CD8-positive, alpha-beta memory T cell (primary cell): ENCODE data around the gene RAD51. TPM values are rescaled to one million over a fixed set of nuclear protein-coding genes. Genes with fewer than 3 reads are reported as not detected.

ENCODE experiments used
- CTCF ChIA-PET: fragments of 350-600 bp; sonication (Branson Sonifier 250); formaldehyde crosslinking; loops from one replicate; lab custom pipeline; 2021; ENCODE audit warnings: antibody characterized with exemption; lab: Charles Lee
- POLR2A ChIA-PET: fragments of 350-600 bp; sonication (Branson Sonifier 250); formaldehyde crosslinking; loops from one replicate; lab custom pipeline; 2021; ENCODE audit warnings: antibody characterized with exemption; lab: Charles Lee
- DNase-seq, 5 donors: peaks; one replicate each; pipeline versions ENCODE4 v3.0.0 to v3.0.0-alpha.2; 2020 to 2022; ENCODE audit warnings: mixed read lengths in 1 of 5
- H3K27ac ChIP-seq: one replicate; pipeline ENCODE4 v1.7.0; 2013; ENCODE audit warnings: low read depth, mild to moderate bottlenecking, low read length, moderate library complexity
- H3K27me3 ChIP-seq: 2 replicates; pipeline ENCODE4 v1.7.0; 2013; ENCODE audit warnings: low read length, mild to moderate bottlenecking; ENCODE audit not compliant: insufficient read depth, poor library complexity, severe bottlenecking
- H3K36me3 ChIP-seq: 2 replicates; pipeline ENCODE4 v1.7.0; 2013; ENCODE audit warnings: mild to moderate bottlenecking, low read length, moderate library complexity; ENCODE audit not compliant: insufficient read depth
- H3K4me1 ChIP-seq: 2 replicates; pipeline ENCODE4 v1.7.0; 2013; ENCODE audit warnings: mild to moderate bottlenecking, low read length, moderate library complexity; ENCODE audit not compliant: insufficient read depth
- H3K4me3 ChIP-seq: 2 replicates; pipeline ENCODE4 v1.7.0; 2013; ENCODE audit warnings: mild to moderate bottlenecking, low read length
- H3K9me3 ChIP-seq: 2 replicates; pipeline ENCODE4 v1.7.0; 2013; ENCODE audit warnings: mild to moderate bottlenecking, low read length
- H3K27ac Mint-ChIP-seq, 8 donors: one replicate each; pipeline ENCODE4 v1.8.0; 2020 to 2021; ENCODE audit warnings: mixed read lengths in 8 of 8, mild to moderate bottlenecking in 6 of 8, inconsistent platforms in 3 of 8, moderate library complexity in 3 of 8
- H3K27me3 Mint-ChIP-seq, 2 donors: one replicate each; pipeline ENCODE4 v1.8.0; 2020 to 2021; ENCODE audit warnings: mixed read lengths in 2 of 2, mild to moderate bottlenecking in 1 of 2, moderate library complexity in 1 of 2
- H3K36me3 Mint-ChIP-seq, 3 donors: one replicate each; pipeline ENCODE4 v1.8.0; 2020 to 2021; ENCODE audit warnings: mixed read lengths in 3 of 3, inconsistent platforms in 1 of 3, mild to moderate bottlenecking in 1 of 3
- H3K4me1 Mint-ChIP-seq, 3 donors: one replicate each; pipeline ENCODE4 v1.8.0; 2020 to 2021; ENCODE audit warnings: mixed read lengths in 3 of 3, inconsistent platforms in 1 of 3, mild to moderate bottlenecking in 1 of 3
- H3K4me3 Mint-ChIP-seq, 7 donors: one replicate each; pipeline ENCODE4 v1.8.0; 2020 to 2021; ENCODE audit warnings: mixed read lengths in 7 of 7, mild to moderate bottlenecking in 6 of 7, moderate library complexity in 4 of 7, inconsistent platforms in 2 of 7
- H3K9me3 Mint-ChIP-seq, 5 donors: one replicate each; pipeline ENCODE4 v1.8.0; 2020 to 2022; ENCODE audit warnings: mixed read lengths in 5 of 5, mild to moderate bottlenecking in 3 of 5, moderate library complexity in 2 of 5, inconsistent platforms in 1 of 5
- polyA plus RNA-seq: library from polyadenylated mRNA; unstranded; fragments of 300-500 nt; fragmentation: Illumina TruSeq; gene quantifications from one replicate; pipeline ENCODE4 v1.2.3, GENCODE V29; 2021
- total RNA-seq, 2 experiments: library from RNA; stranded (reverse); gene quantifications; one replicate each; pipeline ENCODE4 v1.2.3, GENCODE V29; 2021

The RAD51 gene
- total and polyA plus RNA-seq, 3 experiments from 2014 or later = 1.7 to 57.6 (median 54.3) TPM

- Mint-ChIP-seq H3K36me3 (peaks cover 0 to 22% (median 0%) of the 10 kb centered on the region in 3 donors), H3K27me3 (no peaks in the 10 kb centered on the region), H3K27ac (peak within 1 kb of the TSS; percentile 80 to 98 (median 96)), H3K4me3 (peak within 1 kb of the TSS; percentile 86 to 95 (median 90)), H3K4me1 (peaks cover 21 to 43% (median 28%) of the 10 kb centered on the region in 3 donors), H3K9me3 (no peaks in the 10 kb centered on the region)
- ChIA-PET CTCF (interaction anchor here (0.8 to 9.7 kb wide), 7 partner anchors 10 to 28 kb away, joined by 3 to 45 read pairs (median 5); no protein-coding TSS in a partner anchor), POLR2A (interaction anchor here (0.8 to 2.0 kb wide), 4 partner anchors 20 to 69 kb away, joined by 3 to 9 read pairs (median 4); partner anchors contain the start of gene RAD51)
- peak within 1 kb of the TSS; percentile 74 for H3K4me3 ChIP-seq
- no peaks in the 10 kb centered on the region for H3K36me3 ChIP-seq
- peak within 1 kb of the TSS; percentile 66 for H3K27ac ChIP-seq
- no peaks in the 10 kb centered on the region for H3K9me3 ChIP-seq
- DNase-seq = peak; percentile 61 to 80 (median 66)
- peaks cover 31% of the 10 kb centered on the region for H3K4me1 ChIP-seq
- no peaks in the 10 kb centered on the region for H3K27me3 ChIP-seq
These were observed 69.0 kb downstream of the RAD51 start, which contains the start of gene GCHFR for GRCh38 chr15:40763801-40764628. Gene GCHFR (plus strand): TSS chr15:40764068. CDS start chr15:40764181, 113 bp downstream.

DNA sequence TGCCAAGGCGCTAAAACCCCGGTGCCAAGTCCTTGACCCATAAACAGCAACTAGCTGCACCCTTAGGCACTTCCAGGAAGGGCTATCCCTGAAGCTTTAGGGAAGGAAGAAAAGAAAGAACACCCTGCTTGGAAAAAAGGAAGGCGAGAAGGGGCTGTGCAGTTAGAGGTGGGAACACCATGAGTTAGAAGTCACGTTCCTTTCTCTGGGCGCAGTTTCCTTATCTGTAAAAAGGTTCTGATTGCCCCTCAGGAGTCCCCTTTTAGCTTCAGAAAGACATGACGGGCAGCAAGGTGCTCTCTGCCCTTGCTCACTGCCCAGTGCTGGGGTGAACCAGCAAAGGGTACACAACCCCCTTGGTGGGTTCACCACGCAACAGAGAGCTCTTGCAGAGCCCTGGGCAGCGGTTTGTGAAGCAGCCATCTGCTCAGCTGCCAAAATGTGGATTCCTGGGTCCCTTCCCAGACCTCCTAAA lies 69.7 kb downstream of the RAD51 start:
- Histone ChIP-seq H3K9me3 (no peaks in the 10 kb centered on the region), H3K27me3 (no peaks in the 10 kb centered on the region), H3K4me3 (peak overlapping the region; percentile 74), H3K4me1 (peaks cover 38% of the 10 kb centered on the region), H3K27ac (peak overlapping the region; percentile 66), H3K36me3 (no peaks in the 10 kb centered on the region)
- peak overlapping the region; percentile 86 to 95 (median 90) for H3K4me3 Mint-ChIP-seq
- H3K4me1 Mint-ChIP-seq = peaks cover 26 to 50% (median 33%) of the 10 kb centered on the region in 3 donors
- peak overlapping the region; percentile 80 to 98 (median 96) for H3K27ac Mint-ChIP-seq
- ChIA-PET CTCF (interaction anchor here (0.9 to 9.7 kb wide), 7 partner anchors 8 to 23 kb away, joined by 3 to 45 read pairs (median 5); no protein-coding TSS in a partner anchor), POLR2A (interaction anchor here (1.0 to 1.4 kb wide), 2 partner anchors 14 to 21 kb away, joined by 3 to 4 read pairs; no protein-coding TSS in a partner anchor)
- no peak for DNase-seq
- no peaks in the 10 kb centered on the region for H3K9me3 Mint-ChIP-seq
- H3K36me3 Mint-ChIP-seq = peaks cover 0 to 26% (median 0%) of the 10 kb centered on the region in 3 donors
- H3K27me3 Mint-ChIP-seq = no peaks in the 10 kb centered on the region

- H3K4me1 Mint-ChIP-seq = peaks cover 32 to 57% (median 39%) of the 10 kb centered on the region in 3 donors
- peak overlapping the region; percentile 59 to 97 (median 93) for H3K27ac Mint-ChIP-seq
- no peaks in the 10 kb centered on the region for H3K27me3 Mint-ChIP-seq
- peak overlapping the region in 1 of 7 donors; percentile 15 for H3K4me3 Mint-ChIP-seq
- H3K9me3 Mint-ChIP-seq = no peaks in the 10 kb centered on the region
- no peak overlapping the region for H3K4me3 ChIP-seq
- no peaks in the 10 kb centered on the region for H3K36me3 ChIP-seq
- H3K4me1 ChIP-seq = peaks cover 42% of the 10 kb centered on the region
- ChIA-PET POLR2A (no interaction called here), CTCF (interaction anchor here (1.3 to 9.7 kb wide), 4 partner anchors 10 to 16 kb away, joined by 3 to 45 read pairs (median 4); no protein-coding TSS in a partner anchor)
- H3K36me3 Mint-ChIP-seq = peaks cover 0 to 31% (median 2%) of the 10 kb centered on the region in 3 donors
- H3K27ac ChIP-seq = no peak overlapping the region
- H3K9me3 ChIP-seq = no peaks in the 10 kb centered on the region
- no peaks in the 10 kb centered on the region for H3K27me3 ChIP-seq
- DNase-seq = no peak
These were observed 71.3 kb downstream of the RAD51 start for GRCh38 chr15:40766194-40766815.

GRCh38 chr15:40766906-40767837 lies 72.2 kb downstream of the RAD51 start:
- Histone ChIP-seq H3K27ac (no peak overlapping the region), H3K4me1 (peaks cover 42% of the 10 kb centered on the region), H3K4me3 (no peak overlapping the region), H3K9me3 (no peaks in the 10 kb centered on the region), H3K36me3 (no peaks in the 10 kb centered on the region), H3K27me3 (no peaks in the 10 kb centered on the region)
- no peak for DNase-seq
- H3K27me3 Mint-ChIP-seq = no peaks in the 10 kb centered on the region
- peaks cover 0 to 33% (median 2%) of the 10 kb centered on the region in 3 donors for H3K36me3 Mint-ChIP-seq
- H3K4me3 Mint-ChIP-seq = no peak overlapping the region
- CTCF ChIA-PET = interaction anchor here (1.1 to 9.7 kb wide), 3 partner anchors 9 to 16 kb away, joined by 3 to 45 read pairs (median 6); no protein-coding TSS in a partner anchor
- POLR2A ChIA-PET = no interaction called here
- H3K27ac Mint-ChIP-seq = peak overlapping the region in 2 of 8 donors; percentile 60 to 64
- H3K4me1 Mint-ChIP-seq = peaks cover 32 to 57% (median 39%) of the 10 kb centered on the region in 3 donors
- H3K9me3 Mint-ChIP-seq = no peaks in the 10 kb centered on the region

GRCh38 chr15:40767838-40768500 lies 73.0 kb downstream of the RAD51 start:
- ChIA-PET POLR2A (interaction anchor here (1.9 kb wide), 1 partner anchor 73 kb away, joined by 4 read pairs; the partner anchor contains the start of gene RAD51), CTCF (interaction anchor here (1.1 to 9.7 kb wide), 3 partner anchors 9 to 17 kb away, joined by 3 to 45 read pairs (median 6); no protein-coding TSS in a partner anchor)
- Mint-ChIP-seq H3K36me3 (peaks cover 0 to 38% (median 2%) of the 10 kb centered on the region in 3 donors), H3K4me3 (peak overlapping the region in 3 of 7 donors; percentile 57 to 69 (median 66)), H3K27me3 (no peaks in the 10 kb centered on the region), H3K9me3 (no peaks in the 10 kb centered on the region), H3K27ac (peak overlapping the region in 7 of 8 donors; percentile 34 to 96 (median 85)), H3K4me1 (peaks cover 32 to 55% (median 38%) of the 10 kb centered on the region in 3 donors)
- no peak overlapping the region for H3K27ac ChIP-seq
- H3K4me1 ChIP-seq = peaks cover 36% of the 10 kb centered on the region
- DNase-seq = no peak
- H3K36me3 ChIP-seq = no peaks in the 10 kb centered on the region
- H3K9me3 ChIP-seq = no peaks in the 10 kb centered on the region
- no peaks in the 10 kb centered on the region for H3K27me3 ChIP-seq
- no peak overlapping the region for H3K4me3 ChIP-seq

DNA sequence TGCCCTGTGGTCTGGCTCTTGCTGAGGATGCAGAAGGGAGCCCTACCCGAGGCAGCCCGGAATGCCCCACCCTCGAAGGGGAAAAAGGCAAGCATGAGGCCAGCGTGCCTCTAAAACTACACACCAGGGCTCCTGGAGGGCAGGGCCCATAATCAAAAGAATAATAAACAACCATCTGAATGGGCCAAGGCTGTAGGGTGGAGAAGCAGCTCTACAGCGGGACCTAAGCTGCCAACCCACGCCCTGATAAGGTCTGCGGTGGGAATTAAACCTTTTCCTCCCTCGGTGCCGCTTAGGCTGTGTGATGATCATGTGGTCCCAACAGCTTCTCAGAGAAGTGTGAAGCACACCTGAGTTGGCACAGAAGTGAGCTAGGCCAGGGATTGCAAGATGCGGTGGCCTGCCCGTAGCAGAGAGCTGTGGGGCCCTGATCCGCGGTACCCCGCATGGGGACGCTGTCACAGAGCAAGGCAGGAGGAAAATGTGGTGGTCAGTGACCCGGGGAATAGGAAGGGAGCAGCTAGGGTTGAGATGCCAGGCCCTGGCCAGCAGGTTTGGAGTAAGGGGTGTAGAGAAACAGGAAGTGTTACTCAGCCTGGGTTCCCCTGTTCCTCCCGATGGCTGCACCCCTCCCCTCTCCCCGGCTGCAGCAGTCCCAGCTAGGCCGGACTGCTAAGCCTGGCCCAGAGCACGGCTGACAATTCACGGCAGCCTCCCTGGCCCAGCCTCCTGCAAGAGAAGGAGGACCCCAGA lies 73.7 kb downstream of the RAD51 start:
- peaks cover 32 to 48% (median 33%) of the 10 kb centered on the region in 3 donors for H3K4me1 Mint-ChIP-seq
- H3K4me1 ChIP-seq = peaks cover 32% of the 10 kb centered on the region
- no peaks in the 10 kb centered on the region for H3K9me3 Mint-ChIP-seq
- peaks cover 0 to 45% (median 2%) of the 10 kb centered on the region in 3 donors for H3K36me3 Mint-ChIP-seq
- ChIA-PET POLR2A (interaction anchor here (1.9 kb wide), 1 partner anchor 74 kb away, joined by 4 read pairs; the partner anchor contains the start of gene RAD51), CTCF (interaction anchor here (1.1 to 9.7 kb wide), 5 partner anchors 8 to 90 kb away, joined by 3 to 45 read pairs (median 6); no protein-coding TSS in a partner anchor)
- H3K27me3 ChIP-seq = no peaks in the 10 kb centered on the region
- peak overlapping the region in 4 of 7 donors; percentile 11 to 69 (median 62) for H3K4me3 Mint-ChIP-seq
- no peaks in the 10 kb centered on the region for H3K9me3 ChIP-seq
- DNase-seq = no peak
- H3K27ac ChIP-seq = no peak overlapping the region
- no peak overlapping the region for H3K4me3 ChIP-seq
- peak overlapping the region; percentile 65 to 96 (median 86) for H3K27ac Mint-ChIP-seq
- H3K36me3 ChIP-seq = no peaks in the 10 kb centered on the region
- no peaks in the 10 kb centered on the region for H3K27me3 Mint-ChIP-seq
